Panc1 (cell line): ENCODE results near the gene IRF3.

Experiments used
- CTCF ChIP-seq: fragments of 450-650 bp; IDR thresholded peaks from 2 replicates; pipeline ENCODE4 v1.5.1; 2017; ENCODE audit warnings: mild to moderate bottlenecking
- POLR2AphosphoS5 ChIP-seq: IDR thresholded peaks from 2 replicates; pipeline ENCODE4 v1.6.1; 2012; ENCODE audit warnings: mild to moderate bottlenecking, low read depth, low read length, moderate library complexity
- SIN3A ChIP-seq: IDR thresholded peaks from 2 replicates; pipeline ENCODE4 v1.6.1; 2012; ENCODE audit warnings: low read depth, mild to moderate bottlenecking, low read length, moderate library complexity, borderline replicate concordance; ENCODE audit not compliant: insufficient read depth

- no peak for TF ChIP-seq SIN3A
- no peak for TF ChIP-seq POLR2AphosphoS5
- no peak for TF ChIP-seq CTCF
Measured at GRCh38 chr19:49646586-49646985, 19.1 kb downstream of the IRF3 start.
